ENCODE data around the gene DCHS1.

DNA sequence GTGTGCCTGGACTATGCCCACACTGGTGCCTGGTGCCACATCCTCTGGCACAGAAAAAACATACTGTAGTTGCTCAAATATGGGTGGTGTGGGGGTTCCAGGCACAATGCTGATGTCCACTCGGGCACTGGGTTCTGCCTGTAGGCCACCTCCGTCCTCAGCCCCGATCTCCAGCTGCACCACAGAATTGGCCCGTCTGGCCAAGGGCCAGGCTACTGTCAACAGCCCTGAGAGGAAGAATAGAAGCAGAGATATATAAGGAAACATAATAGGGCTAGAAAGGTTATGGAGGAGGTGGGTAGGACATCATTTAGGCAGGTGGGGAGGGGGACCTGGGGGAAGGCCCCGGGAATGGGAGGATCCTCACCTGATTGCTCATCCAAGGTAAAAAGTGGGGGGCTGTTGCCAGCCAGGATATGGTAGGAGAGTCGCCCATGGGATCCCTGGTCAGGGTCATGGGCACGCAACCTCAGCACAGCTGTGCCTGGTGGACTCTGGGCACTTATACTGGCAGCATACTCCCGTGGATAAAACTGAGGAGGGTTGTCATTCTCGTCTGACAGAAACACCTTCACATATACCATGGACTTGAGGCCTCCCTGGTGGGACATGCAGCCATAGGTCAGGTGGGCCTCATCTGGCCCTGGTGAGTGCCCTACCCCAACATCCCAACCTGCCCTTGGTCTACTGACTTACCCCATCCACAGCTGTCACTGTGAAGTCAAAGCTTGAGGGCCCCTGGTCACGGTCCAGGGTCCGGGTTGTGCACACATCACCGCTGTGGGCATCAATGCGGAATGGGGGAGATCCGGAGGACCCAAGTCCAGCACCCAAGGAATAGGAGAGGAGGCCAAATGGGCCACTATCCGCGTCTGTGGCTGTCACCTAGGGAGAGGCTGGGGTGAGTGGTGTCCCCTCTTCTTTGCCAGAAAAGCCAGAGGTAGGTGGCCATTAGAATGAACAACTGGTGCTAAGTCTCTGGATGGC, 21.9 kb downstream of the DCHS1 start:
- TF ChIP-seq, protein P1, sequence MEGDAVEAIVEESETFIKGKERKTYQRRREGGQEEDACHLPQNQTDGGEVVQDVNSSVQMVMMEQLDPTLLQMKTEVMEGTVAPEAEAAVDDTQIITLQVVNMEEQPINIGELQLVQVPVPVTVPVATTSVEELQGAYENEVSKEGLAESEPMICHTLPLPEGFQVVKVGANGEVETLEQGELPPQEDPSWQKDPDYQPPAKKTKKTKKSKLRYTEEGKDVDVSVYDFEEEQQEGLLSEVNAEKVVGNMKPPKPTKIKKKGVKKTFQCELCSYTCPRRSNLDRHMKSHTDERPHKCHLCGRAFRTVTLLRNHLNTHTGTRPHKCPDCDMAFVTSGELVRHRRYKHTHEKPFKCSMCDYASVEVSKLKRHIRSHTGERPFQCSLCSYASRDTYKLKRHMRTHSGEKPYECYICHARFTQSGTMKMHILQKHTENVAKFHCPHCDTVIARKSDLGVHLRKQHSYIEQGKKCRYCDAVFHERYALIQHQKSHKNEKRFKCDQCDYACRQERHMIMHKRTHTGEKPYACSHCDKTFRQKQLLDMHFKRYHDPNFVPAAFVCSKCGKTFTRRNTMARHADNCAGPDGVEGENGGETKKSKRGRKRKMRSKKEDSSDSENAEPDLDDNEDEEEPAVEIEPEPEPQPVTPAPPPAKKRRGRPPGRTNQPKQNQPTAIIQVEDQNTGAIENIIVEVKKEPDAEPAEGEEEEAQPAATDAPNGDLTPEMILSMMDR (IDR thresholded peaks at IDR 0.05; ENCODE audit: low read depth, low read length) = no peak
- no peak for TF ChIP-seq EZH2phosphoT487 (IDR thresholded peaks at IDR 0.05; ENCODE audit: low read depth)
